ENCODE data around the gene LSM7. TPM values are rescaled to one million over a fixed set of nuclear protein-coding genes. Genes with fewer than 3 reads are reported as not detected.

The LSM7 gene
- total and polyA plus RNA-seq, 9 of the 15 experiments (the other 6 are each of a cell fraction or from before 2014, with no cell fraction given) = 40.5 to 690 (median 265) TPM

- no peak for TF ChIP-seq HMG20B (CRISPR knock-in tag; IDR thresholded peaks at IDR 0.05)
- peak; percentile 62 for TF ChIP-seq ZNF316 (IDR thresholded peaks at IDR 0.05)
- peak; percentile 98 for TF ChIP-seq ATF3 (IDR thresholded peaks at IDR 0.05)
- TF ChIP-seq ATF3 (CRISPR knock-in tag; conservative IDR thresholded peaks at IDR 0.05) = no peak
- no peak for TF ChIP-seq MAFG (tag; conservative IDR thresholded peaks at IDR 0.05)
- TF ChIP-seq ZNF318 (IDR thresholded peaks at IDR 0.05; ENCODE audit: borderline replicate concordance in 1 of 2, low read depth in 1 of 2) = peak in 1 of 2 experiments; percentile 91; a peak in 2 of 4 replicates
- peak; percentile 90 for TF ChIP-seq TAF9B (IDR thresholded peaks at IDR 0.05; ENCODE audit: partially characterized antibody)
- no peak for TF ChIP-seq PPARD (CRISPR knock-in tag; IDR thresholded peaks at IDR 0.05)
- TF ChIP-seq CEBPZ (IDR thresholded peaks at IDR 0.05; ENCODE audit: borderline replicate concordance, low read depth, low read length) = no peak
- 0 out of 2 replicates have a peak, but pooled peaks have one; percentile 34 for TF ChIP-seq SAFB (IDR thresholded peaks at IDR 0.05; ENCODE audit: borderline replicate concordance, low read depth, low read length)
- TF ChIP-seq L3MBTL2 (IDR thresholded peaks at IDR 0.05) = peak; percentile 89
Observed at GRCh38 chr19:2302319-2303210, 25.8 kb downstream of the LSM7 start (continued).

Data from K562 (cell line).